ENCODE data around the gene SEC23B.
"Not testable (repeated sequence)": the region's sequence is repeated elsewhere in the genome, so short reads cannot be mapped to it uniquely, and the experiment has no call there.

The SEC23B gene

GRCh38 chr20:18526761-18527160 is 19.0 kb downstream of the SEC23B start:
- not testable (repeated sequence) for DNase-seq (ENCODE audit: low spot score)

- DNase-seq (ENCODE audit: low spot score): no peak
Measured at GRCh38 chr20:18527339-18527738, 19.6 kb downstream of the SEC23B start.

GRCh38 chr20:18527836-18528235 is 20.1 kb downstream of the SEC23B start:
- DNase-seq (ENCODE audit: low spot score): no peak

GRCh38 chr20:18529041-18529440 is 21.3 kb downstream of the SEC23B start:
- no peak for DNase-seq (ENCODE audit: low spot score)

GRCh38 chr20:18532626-18533025 is 24.9 kb downstream of the SEC23B start:
- no peak for DNase-seq (ENCODE audit: low spot score)

- no peak for DNase-seq (ENCODE audit: low spot score)
Measured at GRCh38 chr20:18533491-18533890, 25.8 kb downstream of the SEC23B start.

- DNase-seq (ENCODE audit: low spot score): no peak
Measured at GRCh38 chr20:18533978-18534644, 26.4 kb downstream of the SEC23B start.

GRCh38 chr20:18537651-18538050 is 29.9 kb downstream of the SEC23B start:
- DNase-seq (ENCODE audit: low spot score): no peak

GRCh38 chr20:18541741-18542140 is 34.0 kb downstream of the SEC23B start:
- no peak for DNase-seq (ENCODE audit: low spot score)

GRCh38 chr20:18543216-18543615 is 35.5 kb downstream of the SEC23B start:
- no peak for DNase-seq (ENCODE audit: low spot score)

- no peak for DNase-seq (ENCODE audit: low spot score)
Measured at GRCh38 chr20:18543932-18544331, 36.2 kb downstream of the SEC23B start.

GRCh38 chr20:18545566-18545965 is 37.8 kb downstream of the SEC23B start:
- no peak for DNase-seq (ENCODE audit: low spot score)

GRCh38 chr20:18548465-18548864 is 40.7 kb downstream of the SEC23B start:
- no peak for DNase-seq (ENCODE audit: low spot score)

- DNase-seq (ENCODE audit: low spot score): no peak
Measured at GRCh38 chr20:18553746-18554145, 46.0 kb downstream of the SEC23B start.

- peak; percentile 94 for DNase-seq (ENCODE audit: low spot score)
Measured at GRCh38 chr20:18566892-18567738, 59.4 kb downstream of the SEC23B start, which contains the start of gene SMIM26. Gene SMIM26 (plus strand): TSS chr20:18567432. CDS start chr20:18567479, 47 bp downstream.

GRCh38 chr20:18567739-18568091 is 60.0 kb downstream of the SEC23B start:
- no peak for DNase-seq (ENCODE audit: low spot score)

- DNase-seq (ENCODE audit: low spot score): no peak
Measured at GRCh38 chr20:18571009-18571408, 63.3 kb downstream of the SEC23B start.

- DNase-seq (ENCODE audit: low spot score): no peak
Measured at GRCh38 chr20:18571578-18571977, 63.8 kb downstream of the SEC23B start.

- no peak for DNase-seq (ENCODE audit: low spot score)
Measured at GRCh38 chr20:18577942-18578341, 70.2 kb downstream of the SEC23B start.

GRCh38 chr20:18578581-18578980 is 70.8 kb downstream of the SEC23B start:
- DNase-seq (ENCODE audit: low spot score): no peak

GRCh38 chr20:18580012-18580411 is 72.3 kb downstream of the SEC23B start:
- DNase-seq (ENCODE audit: low spot score): no peak

- DNase-seq (ENCODE audit: low spot score): no peak
Measured at GRCh38 chr20:18585134-18585533, 77.4 kb downstream of the SEC23B start.

All from left forelimb (tissue), 1 donor.